ENCODE measurements around the gene ITGA6. TPM values are rescaled to one million over a fixed set of nuclear protein-coding genes. Genes with fewer than 3 reads are reported as not detected.

ITGA6 gene
- polyA plus RNA-seq, 1 donor from 2014 or later, result 14.4 TPM

DNA sequence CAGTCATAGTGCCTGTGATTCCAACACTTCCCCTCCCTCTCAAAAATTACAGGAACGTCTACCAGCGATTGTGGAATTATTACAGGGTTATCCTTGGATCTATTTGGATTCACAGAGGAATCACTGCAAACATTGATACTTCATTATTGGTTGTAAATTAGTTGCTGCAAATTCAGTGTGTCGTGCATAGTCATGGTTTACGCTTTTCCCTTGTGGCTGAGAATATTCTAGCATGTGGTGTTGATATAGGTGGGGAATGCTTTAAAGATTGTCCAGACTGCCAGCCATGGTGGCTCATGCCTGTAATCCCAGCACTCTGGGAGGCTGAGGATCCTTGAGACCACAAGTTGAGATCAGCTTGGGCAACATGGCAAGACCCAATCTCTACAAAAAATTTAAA is 79.8 kb downstream of the ITGA6 start:
- Histone ChIP-seq H3K4me3 (ENCODE audit: low read length) (no peak overlapping the region), H3K9me2 (ENCODE audit: insufficient read depth, low read length) (no peaks in the 10 kb centered on the region), H3F3A (ENCODE audit: insufficient read depth, low read length, poor library complexity, severe bottlenecking) (no peaks in the 10 kb centered on the region), H3K9ac (ENCODE audit: low read length) (no peak overlapping the region), H3K36me3 (ENCODE audit: insufficient read depth, low read length) (no peaks in the 10 kb centered on the region), H3K79me2 (replicated peaks; ENCODE audit: insufficient read depth, low read length) (no peaks in the 10 kb centered on the region), H3K4me2 (ENCODE audit: low read length) (no peak overlapping the region), H3K27ac (ENCODE audit: low read length) (no peak overlapping the region), H4K20me1 (ENCODE audit: insufficient read depth) (no peaks in the 10 kb centered on the region), H3K9me3 (ENCODE audit: low read length) (no peaks in the 10 kb centered on the region), H3K27me3 (ENCODE audit: insufficient read depth, low read depth, low read length) (no peaks in the 10 kb centered on the region), H2AFZ (ENCODE audit: low read depth, low read length) (no peak overlapping the region)
- TF ChIP-seq SMC3 (conservative IDR thresholded peaks at IDR 0.05; ENCODE audit: poor library complexity) (no peak), RAD21 (conservative IDR thresholded peaks at IDR 0.05) (no peak), EP300 (conservative IDR thresholded peaks at IDR 0.05; ENCODE audit: poor library complexity, severe bottlenecking) (no peak), EZH2 (IDR thresholded peaks at IDR 0.05; ENCODE audit: borderline replicate concordance, insufficient read depth, low read length, poor library complexity, severe bottlenecking) (no peak), MXI1 (conservative IDR thresholded peaks at IDR 0.05; ENCODE audit: poor library complexity, severe bottlenecking) (no peak), POLR2AphosphoS5 (IDR thresholded peaks at IDR 0.05) (no peak), TAF1 (IDR thresholded peaks at IDR 0.05; ENCODE audit: low read depth) (no peak)
- TF ChIP-seq, protein P1, sequence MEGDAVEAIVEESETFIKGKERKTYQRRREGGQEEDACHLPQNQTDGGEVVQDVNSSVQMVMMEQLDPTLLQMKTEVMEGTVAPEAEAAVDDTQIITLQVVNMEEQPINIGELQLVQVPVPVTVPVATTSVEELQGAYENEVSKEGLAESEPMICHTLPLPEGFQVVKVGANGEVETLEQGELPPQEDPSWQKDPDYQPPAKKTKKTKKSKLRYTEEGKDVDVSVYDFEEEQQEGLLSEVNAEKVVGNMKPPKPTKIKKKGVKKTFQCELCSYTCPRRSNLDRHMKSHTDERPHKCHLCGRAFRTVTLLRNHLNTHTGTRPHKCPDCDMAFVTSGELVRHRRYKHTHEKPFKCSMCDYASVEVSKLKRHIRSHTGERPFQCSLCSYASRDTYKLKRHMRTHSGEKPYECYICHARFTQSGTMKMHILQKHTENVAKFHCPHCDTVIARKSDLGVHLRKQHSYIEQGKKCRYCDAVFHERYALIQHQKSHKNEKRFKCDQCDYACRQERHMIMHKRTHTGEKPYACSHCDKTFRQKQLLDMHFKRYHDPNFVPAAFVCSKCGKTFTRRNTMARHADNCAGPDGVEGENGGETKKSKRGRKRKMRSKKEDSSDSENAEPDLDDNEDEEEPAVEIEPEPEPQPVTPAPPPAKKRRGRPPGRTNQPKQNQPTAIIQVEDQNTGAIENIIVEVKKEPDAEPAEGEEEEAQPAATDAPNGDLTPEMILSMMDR (IDR thresholded peaks at IDR 0.05; ENCODE audit: poor library complexity, severe bottlenecking), result no peak
- TF ChIP-seq, protein P2, sequence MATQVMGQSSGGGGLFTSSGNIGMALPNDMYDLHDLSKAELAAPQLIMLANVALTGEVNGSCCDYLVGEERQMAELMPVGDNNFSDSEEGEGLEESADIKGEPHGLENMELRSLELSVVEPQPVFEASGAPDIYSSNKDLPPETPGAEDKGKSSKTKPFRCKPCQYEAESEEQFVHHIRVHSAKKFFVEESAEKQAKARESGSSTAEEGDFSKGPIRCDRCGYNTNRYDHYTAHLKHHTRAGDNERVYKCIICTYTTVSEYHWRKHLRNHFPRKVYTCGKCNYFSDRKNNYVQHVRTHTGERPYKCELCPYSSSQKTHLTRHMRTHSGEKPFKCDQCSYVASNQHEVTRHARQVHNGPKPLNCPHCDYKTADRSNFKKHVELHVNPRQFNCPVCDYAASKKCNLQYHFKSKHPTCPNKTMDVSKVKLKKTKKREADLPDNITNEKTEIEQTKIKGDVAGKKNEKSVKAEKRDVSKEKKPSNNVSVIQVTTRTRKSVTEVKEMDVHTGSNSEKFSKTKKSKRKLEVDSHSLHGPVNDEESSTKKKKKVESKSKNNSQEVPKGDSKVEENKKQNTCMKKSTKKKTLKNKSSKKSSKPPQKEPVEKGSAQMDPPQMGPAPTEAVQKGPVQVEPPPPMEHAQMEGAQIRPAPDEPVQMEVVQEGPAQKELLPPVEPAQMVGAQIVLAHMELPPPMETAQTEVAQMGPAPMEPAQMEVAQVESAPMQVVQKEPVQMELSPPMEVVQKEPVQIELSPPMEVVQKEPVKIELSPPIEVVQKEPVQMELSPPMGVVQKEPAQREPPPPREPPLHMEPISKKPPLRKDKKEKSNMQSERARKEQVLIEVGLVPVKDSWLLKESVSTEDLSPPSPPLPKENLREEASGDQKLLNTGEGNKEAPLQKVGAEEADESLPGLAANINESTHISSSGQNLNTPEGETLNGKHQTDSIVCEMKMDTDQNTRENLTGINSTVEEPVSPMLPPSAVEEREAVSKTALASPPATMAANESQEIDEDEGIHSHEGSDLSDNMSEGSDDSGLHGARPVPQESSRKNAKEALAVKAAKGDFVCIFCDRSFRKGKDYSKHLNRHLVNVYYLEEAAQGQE (IDR thresholded peaks at IDR 0.05; ENCODE audit: borderline replicate concordance), result no peak

DNA sequence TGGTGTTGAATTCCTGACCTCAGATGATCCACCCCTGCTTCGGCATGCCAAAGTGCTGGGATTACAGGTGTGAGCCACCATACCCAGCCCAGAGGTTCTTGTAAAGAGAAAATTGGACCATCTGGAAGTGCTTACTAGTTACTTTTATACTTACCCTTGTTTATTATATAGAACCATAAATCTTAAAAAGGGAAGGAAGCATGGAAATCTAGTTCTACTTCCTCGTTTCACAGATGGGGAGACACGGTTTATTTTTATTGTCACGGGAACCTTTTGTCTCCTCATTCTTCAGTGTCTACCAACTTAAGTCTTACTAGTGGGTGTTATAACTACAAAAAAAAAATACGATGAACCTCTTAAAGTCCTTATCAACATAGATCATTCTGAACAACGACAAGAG is 82.7 kb downstream of the ITGA6 start:
- Histone ChIP-seq H3K9me3 (ENCODE audit: low read length) (peaks cover 5% of the 10 kb centered on the region), H3K36me3 (ENCODE audit: insufficient read depth, low read length) (no peaks in the 10 kb centered on the region), H3K4me2 (ENCODE audit: low read length) (no peak overlapping the region), H3K9ac (ENCODE audit: low read length) (no peak overlapping the region), H3K79me2 (replicated peaks; ENCODE audit: insufficient read depth, low read length) (no peaks in the 10 kb centered on the region), H3K4me3 (ENCODE audit: low read length) (no peak overlapping the region), H3K27me3 (ENCODE audit: insufficient read depth, low read depth, low read length) (no peaks in the 10 kb centered on the region), H3F3A (ENCODE audit: insufficient read depth, low read length, poor library complexity, severe bottlenecking) (no peaks in the 10 kb centered on the region), H4K20me1 (ENCODE audit: insufficient read depth) (no peaks in the 10 kb centered on the region), H3K27ac (ENCODE audit: low read length) (no peak overlapping the region), H3K9me2 (ENCODE audit: insufficient read depth, low read length) (no peaks in the 10 kb centered on the region), H2AFZ (ENCODE audit: low read depth, low read length) (no peak overlapping the region)
- TF ChIP-seq, protein P1 (IDR thresholded peaks at IDR 0.05; ENCODE audit: poor library complexity, severe bottlenecking), result no peak

Measured in neural cell (in vitro differentiated cells).